Measurements from ENCODE around the gene HASPIN.
A peak's percentile ranks its signal among the peaks of the same experiment; 100 is the strongest.
"Not testable (repeated sequence)": the region's sequence is repeated elsewhere in the genome, so short reads cannot be mapped to it uniquely, and the experiment has no call there.

HASPIN gene

DNA sequence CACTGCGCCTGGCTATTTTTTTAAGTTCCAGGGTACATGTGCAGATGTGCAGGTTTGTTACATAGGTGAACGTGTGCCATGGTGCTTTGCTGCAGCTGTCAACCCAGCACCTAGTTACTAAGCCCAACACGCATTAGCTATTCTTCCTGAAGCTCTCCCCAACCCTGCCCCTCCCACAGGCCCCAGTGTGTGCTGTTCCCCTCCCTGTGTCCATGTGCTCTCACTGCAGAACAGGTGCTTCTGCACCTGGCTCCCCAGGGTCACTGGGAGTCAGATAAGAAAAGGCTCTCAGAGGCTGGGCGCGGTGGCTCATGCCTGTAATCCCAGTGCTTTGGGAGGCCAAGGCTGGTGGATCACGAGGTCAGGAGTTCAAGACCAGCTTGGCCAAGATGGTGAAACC is 6.2 kb downstream of the HASPIN start:
- no peak overlapping the region for H3K27ac ChIP-seq
- TF ChIP-seq ZFX (IDR thresholded peaks at IDR 0.05; ENCODE audit: borderline replicate concordance) = no peak
- TF ChIP-seq, protein P1, sequence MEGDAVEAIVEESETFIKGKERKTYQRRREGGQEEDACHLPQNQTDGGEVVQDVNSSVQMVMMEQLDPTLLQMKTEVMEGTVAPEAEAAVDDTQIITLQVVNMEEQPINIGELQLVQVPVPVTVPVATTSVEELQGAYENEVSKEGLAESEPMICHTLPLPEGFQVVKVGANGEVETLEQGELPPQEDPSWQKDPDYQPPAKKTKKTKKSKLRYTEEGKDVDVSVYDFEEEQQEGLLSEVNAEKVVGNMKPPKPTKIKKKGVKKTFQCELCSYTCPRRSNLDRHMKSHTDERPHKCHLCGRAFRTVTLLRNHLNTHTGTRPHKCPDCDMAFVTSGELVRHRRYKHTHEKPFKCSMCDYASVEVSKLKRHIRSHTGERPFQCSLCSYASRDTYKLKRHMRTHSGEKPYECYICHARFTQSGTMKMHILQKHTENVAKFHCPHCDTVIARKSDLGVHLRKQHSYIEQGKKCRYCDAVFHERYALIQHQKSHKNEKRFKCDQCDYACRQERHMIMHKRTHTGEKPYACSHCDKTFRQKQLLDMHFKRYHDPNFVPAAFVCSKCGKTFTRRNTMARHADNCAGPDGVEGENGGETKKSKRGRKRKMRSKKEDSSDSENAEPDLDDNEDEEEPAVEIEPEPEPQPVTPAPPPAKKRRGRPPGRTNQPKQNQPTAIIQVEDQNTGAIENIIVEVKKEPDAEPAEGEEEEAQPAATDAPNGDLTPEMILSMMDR (IDR thresholded peaks at IDR 0.05) = no peak

DNA sequence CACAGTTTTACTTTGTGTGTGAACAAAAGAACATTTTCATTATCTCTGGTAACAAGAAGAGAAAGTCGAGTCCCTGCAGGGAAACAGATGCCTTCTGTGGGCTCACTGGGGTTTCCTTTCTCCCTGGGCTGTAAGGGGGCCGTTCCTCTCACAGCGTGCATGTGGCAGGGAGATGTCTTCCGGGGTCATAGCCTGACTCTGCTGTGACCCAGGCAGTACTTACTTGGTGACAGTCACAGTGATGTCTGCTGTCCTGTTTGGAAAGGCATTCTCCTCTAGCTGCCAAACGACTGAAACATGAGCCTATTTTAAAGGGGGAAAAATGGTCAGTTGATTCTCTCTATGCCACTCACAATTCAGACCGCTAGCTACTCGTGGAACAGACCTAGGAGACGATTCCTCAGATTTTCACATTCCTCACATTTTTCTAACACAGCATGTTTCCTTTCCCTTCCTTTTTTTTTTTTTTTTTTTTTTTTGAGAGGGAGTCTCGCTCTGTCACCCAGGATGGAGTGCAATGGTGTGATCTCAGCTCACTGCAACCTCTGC is 7.3 kb downstream of the HASPIN start:
- TF ChIP-seq, protein P1 (IDR thresholded peaks at IDR 0.05) = no peak
- no peak for TF ChIP-seq ZFX (IDR thresholded peaks at IDR 0.05; ENCODE audit: borderline replicate concordance)
- H3K27ac ChIP-seq = no peak overlapping the region

DNA sequence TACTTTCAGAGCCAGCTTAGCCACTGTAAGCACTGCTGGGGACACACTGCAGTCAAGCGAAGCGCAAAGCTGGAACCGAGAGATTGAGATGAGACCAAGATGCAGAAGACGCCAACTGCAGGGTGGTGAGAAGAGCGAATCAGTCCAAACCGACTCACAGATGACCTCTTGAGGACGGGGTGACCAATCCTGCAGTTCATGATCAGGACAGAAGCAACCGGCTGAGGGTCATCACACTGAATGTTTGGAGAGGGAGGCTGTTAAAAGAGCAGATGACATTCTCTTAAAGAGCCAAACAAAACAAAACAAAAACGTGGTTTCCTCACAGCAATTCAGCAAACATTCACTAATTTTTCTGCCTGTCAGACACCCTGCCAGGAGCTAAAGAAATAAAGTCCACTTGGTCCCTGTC is 8.5 kb downstream of the HASPIN start:
- TF ChIP-seq, protein P1 (IDR thresholded peaks at IDR 0.05) = peak; percentile 12; the same call in 1 of the 2 replicates
- TF ChIP-seq ZFX (IDR thresholded peaks at IDR 0.05; ENCODE audit: borderline replicate concordance) = no peak
- no peak overlapping the region for H3K27ac ChIP-seq

DNA sequence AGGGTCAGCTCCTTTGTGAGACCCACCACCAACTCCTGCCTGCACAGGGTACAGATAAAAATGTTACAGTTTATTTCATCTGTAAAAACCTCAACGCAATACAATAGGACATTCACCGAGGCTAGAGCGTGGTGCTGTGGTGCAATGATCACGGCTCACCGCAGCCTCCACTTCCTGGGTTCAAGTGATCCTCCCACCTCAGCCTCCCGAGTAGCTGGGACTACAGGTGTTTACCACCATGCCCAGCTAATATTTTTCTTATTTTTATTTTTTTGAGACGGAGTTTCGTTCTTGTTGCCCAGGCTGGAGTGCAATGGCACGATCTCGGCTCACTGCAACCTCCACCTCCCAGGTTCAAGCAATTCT is 11.2 kb downstream of the HASPIN start:
- not testable (repeated sequence) for H3K27ac ChIP-seq

DNA sequence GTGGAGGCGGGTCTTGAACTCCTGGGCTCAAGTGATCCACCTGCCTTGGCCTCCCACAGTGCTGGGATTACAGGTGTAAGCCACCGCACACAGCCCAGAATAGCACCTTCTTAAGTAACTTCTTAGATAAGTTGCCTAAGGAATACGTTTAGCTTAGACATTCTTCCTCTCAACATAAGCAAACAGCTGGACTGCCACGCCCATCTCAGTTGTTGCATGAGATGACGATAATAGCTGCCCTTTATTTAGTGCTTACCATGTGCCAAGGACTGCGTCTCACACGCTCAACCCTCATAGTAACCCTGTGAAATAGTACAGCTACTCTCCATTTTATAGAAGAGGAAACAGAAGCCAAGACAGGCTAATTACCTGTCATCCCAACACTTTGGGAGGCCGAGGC is 11.8 kb downstream of the HASPIN start:
- H3K27ac ChIP-seq = no peak overlapping the region
- TF ChIP-seq ZFX (IDR thresholded peaks at IDR 0.05; ENCODE audit: borderline replicate concordance) = no peak
- TF ChIP-seq, protein P1 (IDR thresholded peaks at IDR 0.05) = no peak

DNA sequence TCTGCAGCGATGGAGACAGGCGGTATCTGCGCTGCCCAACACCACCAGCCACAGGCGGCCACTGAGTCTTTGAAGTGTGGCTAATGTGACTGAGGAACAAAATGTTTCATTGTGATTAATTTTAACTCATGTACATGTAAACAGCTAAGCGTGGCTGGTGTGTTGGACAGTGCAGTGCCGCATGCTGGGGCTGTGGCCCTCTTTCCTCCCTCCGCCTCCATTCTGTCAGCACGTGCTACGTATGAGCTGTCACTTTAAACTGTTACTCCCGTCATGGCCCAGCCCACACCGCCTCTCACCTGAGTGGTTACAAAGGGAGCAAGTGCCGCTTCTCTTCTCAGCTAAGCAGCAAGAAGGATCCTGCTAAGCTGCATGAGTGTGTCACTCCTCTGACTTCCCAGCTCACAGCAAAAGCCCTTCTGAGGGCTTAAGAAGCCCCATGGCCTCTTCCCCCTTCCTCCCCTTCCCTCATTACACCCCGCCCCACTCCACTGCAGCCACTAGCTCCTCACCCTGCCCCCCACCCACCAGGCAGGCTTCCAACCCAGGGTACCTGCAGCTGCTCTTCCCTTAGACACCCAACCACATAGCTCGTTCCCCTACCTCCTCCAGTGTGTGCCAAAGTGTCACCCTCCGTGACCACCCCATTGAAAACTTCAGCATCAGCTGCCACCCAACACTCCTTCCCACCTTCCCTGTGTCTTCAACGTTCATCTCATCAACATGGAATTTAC is 15.0 kb downstream of the HASPIN start:
- TF ChIP-seq, protein P1 (IDR thresholded peaks at IDR 0.05) = no peak
- TF ChIP-seq ZFX (IDR thresholded peaks at IDR 0.05; ENCODE audit: borderline replicate concordance) = no peak
- peak overlapping the region; percentile 63 for H3K27ac ChIP-seq

DNA sequence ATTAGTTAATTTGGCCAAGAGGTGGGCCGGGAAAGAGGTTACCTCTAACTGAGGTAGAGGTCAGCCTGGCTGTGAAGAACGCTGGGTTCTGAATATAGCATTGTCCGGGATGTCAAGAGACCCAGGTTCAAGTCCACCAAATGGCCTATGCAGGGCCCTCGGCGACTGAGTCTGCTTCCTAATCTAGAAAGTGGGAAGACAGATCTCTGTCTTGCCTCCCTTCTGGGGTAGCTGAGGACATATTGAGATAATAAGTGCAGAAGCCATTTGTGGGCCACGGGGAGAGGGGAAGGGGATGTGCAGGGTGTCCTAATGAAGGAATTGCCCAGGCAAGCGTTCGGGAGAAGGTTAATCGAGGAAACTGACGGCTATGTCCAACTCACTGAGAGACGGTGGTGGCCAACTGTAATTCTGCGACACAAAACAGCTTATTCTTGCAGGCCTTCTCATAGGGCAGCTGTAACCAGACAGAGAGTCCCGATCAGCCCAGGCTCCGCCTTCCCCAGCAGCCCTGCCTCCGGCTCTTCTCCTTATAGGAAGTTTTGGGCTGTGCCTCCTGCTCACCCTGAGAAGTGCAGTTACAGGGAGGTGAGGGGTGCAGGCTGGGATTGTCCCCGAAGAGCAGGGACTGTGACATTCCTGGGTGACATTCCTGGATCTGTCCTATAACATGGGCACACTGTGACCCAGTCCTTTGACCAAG is 15.9 kb downstream of the HASPIN start:
- TF ChIP-seq, protein P1 (IDR thresholded peaks at IDR 0.05) = no peak
- no peak for TF ChIP-seq ZFX (IDR thresholded peaks at IDR 0.05; ENCODE audit: borderline replicate concordance)
- H3K27ac ChIP-seq = peak overlapping the region; percentile 63
